ENCODE data around the gene GPR183.
A peak's percentile ranks its signal among the peaks of the same experiment; 100 is the strongest.

The GPR183 gene, protein sequence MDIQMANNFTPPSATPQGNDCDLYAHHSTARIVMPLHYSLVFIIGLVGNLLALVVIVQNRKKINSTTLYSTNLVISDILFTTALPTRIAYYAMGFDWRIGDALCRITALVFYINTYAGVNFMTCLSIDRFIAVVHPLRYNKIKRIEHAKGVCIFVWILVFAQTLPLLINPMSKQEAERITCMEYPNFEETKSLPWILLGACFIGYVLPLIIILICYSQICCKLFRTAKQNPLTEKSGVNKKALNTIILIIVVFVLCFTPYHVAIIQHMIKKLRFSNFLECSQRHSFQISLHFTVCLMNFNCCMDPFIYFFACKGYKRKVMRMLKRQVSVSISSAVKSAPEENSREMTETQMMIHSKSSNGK

GRCh38 chr13:99307247-99307646 lies at the start of gene GPR183:
Gene GPR183 (minus strand): TSS chr13:99307399. CDS start chr13:99296145, 11,254 bp downstream.
- DNase-seq = no peak

DNA sequence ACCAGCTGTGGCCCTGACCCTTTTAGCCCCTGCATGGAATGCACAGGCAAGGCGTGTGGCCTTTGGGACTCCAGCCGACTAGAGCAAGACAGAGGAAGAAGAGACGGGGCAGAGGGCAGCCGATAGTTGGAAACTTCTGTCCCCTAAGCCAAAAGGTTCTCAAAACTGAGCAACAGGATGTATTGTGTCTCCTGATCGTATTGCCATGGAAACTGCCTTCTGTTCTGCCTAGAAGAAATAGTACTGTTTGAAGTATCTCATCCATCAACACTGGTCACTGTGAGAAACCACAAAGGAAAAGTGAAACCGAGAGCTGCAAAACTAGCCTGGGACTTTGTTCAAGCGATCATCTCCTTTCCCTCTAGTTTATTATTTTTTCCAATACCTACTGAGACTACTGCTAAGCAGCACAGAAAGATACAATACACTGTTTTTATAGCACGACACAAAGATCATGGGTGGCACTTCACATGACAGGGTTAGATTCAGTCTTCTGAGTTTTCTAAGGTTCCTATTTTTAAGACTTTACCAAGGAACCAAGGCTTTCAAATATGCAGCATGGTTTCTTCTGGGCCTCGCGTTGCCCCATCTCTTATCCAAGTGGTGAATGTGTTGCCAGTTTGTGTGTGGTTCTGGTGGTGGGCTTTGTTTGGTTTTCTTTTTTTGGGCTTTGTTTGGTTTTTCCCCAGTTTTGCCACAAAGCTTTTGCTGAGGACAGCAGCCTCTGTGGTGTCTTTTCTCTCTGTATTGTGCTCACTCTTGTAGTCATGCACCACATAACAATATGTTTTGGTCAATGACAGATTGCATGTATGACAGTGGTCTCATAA lies 49.3 kb upstream of the GPR183 start:
- no peak for DNase-seq

- DNase-seq = no peak
Measured at GRCh38 chr13:99356012-99356261, 48.7 kb upstream of the GPR183 start.

DNA sequence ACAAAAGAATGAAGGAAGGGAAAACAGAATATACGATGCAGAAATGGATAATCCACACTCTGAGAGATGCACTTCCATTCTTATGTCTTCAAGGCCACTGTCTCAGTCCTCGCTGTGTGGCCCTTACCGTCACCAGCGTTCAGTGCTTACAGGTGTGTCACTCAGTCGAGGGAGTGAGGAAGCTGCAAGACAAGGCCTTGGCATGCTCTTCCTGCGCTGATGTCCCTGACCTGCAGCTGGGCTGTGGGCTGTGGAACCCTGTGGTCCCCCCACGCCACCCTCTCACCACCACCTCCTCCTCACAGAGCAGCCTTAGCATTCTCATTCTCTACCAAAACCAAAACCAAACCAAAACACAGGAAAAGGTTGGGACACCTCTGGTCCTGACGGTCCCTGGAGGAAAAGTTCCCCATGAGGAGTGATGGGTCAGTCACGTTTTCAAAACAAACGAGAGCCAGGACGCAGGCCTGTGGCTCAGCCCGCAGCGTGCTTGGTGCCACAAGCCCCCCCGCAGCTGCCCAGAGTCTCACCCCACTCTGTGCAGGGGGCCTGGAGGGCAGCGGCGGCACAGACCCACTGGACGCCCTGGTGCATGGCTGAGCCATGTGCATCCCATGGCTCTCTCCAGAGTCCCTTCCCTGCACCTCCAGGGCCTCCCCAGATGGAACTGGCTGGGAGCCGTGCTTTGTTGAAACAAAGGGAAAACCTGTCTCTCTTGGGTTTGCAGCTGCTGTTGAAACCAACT lies 48.2 kb upstream of the GPR183 start:
- DNase-seq = no peak

DNA sequence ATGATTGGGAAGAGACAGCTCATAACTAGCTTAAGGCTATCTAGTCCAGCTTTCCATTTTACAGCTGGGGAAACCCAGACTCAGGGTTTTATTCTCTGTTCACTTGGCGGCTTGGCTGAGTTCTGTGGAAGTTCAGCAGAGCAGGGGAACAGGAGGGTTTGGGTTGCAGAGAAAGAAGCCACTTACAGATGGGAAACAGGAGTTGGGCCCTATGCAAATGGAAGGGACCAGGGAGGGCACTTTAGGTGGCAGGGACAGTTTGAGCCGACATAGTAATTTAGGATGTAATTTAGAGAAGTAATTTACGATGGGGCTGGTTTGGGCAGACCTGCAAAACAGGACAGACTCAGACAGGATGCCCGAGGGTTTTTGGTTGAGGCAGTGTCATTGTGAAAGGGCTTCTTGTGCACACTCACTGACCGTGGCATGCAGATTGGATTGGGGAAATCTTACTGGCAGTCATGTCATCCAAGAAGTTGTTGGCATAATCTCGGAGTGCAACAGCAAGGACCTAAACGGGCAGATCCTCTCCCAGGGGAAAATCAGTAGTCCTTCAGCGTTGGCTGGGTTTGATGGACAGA lies 47.3 kb upstream of the GPR183 start:
- DNase-seq = no peak

GRCh38 chr13:99353836-99354235 lies 46.6 kb upstream of the GPR183 start:
- DNase-seq = no peak

DNA sequence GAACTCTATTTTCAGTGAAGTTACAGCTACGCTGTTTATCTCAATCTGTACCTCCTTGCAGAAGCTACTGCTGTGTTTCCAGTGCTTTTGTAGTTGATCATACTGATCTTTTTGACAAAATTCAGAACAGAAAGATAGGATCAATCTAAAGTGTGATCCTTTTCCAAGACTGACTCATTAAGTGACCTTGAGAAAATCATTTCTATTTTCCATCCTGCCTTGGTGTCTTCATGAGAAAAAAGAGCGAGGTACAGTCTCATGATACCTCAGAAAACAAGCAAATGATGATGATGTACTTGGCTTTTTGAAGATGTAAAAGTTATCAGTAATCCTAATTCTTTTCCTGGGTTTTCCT lies 46.0 kb upstream of the GPR183 start:
- no peak for DNase-seq

DNA sequence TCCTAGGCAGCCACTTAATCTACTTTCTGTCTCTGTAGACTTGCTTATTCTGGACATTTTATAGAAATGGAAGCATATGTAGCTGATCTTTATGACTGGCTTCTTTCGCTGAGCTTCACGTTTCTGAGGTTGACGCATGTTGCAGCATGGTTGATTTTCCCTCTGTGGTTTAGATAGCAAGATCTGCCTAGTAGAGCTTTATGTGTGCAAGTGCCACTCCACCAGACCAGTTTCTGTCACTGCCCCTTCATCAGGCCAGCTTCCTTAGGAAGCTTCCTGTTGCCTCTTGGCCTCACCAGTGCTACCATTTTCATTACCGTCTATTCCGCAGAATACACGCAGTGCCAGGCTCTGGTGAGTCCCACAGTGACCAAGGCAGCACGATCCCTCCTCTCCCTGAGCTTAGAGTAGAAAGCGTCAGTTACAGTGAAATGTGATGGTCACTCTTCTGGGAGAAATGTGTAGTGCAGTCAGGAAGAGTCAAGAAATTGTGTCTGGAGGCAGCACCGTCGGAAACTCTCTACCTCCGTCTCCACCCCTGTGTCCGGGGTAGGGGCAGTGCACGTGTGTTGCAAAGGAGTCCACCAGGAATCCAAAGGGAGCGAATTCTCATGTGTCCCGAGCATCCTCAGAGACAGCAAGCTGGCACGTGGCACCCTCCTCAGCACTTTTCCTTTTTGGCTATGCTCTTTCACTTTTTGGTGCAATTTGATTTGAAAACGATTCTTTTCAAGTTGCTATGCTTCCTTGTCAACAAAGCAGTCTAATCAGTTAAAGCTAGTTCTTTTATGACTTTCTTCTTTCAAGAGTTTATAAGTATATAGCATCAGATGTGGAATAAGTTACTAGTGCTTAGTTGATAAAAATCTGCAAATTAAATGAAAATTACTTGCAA lies 45.4 kb upstream of the GPR183 start:
- DNase-seq = no peak

DNA sequence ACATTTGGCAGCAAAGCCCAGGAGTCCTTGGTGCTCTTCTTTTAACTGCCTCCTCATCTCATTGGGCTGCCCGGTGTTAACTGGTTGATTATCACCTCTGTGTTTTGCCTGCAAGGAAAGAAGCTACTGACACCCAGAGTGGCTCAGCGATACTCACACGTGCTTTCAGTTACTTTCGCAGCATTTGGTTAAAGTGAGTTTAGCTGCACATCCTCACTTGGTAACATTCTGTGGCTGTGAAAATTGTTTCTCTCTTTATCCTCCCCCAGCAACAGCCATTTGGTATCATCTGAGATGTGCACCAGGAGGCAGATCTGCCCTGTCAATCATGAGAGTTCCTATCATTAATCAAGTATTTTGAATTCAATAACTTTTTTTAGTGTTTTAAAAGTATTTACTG lies 44.6 kb upstream of the GPR183 start:
- no peak for DNase-seq

DNA sequence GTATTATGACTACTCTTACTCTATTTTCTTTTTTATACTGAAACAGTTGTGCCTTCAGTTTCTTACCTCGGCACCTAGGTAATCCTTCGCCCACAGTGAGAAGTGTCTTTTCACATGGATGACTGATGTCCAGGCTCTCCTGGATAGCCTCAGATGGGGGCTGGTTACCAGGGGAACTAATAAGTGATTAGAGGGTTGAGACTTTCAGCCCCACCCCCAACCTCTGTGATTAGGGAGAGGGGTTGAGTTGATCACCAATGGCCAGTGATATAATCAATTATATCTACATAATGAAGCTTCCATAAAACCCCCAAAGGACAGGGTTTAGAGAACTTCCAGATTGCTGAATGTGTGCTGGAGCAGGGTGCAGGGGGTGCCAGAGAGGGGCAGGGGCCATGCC lies 43.0 kb upstream of the GPR183 start:
- DNase-seq = no peak

- DNase-seq = no peak
Measured at GRCh38 chr13:99347911-99348451, 40.8 kb upstream of the GPR183 start.

DNA sequence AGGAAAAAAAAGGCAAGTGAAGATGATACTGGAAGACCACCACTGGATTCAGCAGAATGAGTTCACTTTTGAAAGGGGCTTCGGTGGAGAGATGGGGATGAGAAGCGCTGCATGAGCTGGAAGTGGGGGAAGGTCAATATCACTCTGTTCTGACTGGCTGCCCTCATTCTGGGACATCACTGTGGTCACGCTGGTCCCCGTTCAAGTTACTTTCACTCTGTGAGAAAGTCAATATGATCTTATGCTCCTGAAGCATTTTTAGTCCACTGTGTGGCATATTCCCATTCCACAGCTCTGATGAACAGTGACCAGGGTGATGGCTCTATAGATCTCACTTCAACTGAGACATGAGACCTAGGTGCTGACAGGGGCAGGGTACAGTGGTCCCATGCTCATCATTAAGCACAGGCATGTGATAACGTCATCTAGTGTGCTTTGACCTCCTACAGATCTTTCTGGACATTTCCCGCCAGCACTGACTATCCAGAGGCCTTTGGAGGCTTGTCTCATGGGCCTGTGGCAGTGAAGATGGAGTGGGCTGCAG lies 40.2 kb upstream of the GPR183 start:
- no peak for DNase-seq

- peak; percentile 58 for DNase-seq
Measured at GRCh38 chr13:99346335-99347042, 39.3 kb upstream of the GPR183 start.

DNA sequence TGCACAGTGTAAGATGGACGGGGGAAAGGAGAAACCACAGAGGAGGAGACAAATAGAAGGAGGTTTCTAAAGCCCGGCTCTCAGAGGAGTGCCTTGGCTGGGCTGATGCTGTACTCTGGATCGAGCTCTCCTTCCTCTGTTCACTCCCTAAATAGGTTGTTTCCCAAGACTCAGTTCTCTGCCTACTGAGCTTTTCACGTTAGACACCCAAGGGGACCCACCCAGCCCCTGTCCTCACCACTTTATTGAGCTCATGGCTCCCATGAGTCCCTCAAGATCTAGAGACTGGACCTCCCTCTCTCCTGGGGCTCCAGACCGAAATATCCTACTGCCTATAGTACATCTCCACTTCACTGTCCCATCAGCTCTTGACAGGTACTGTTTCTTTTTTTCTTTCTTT lies 38.1 kb upstream of the GPR183 start:
- no peak for DNase-seq

DNA sequence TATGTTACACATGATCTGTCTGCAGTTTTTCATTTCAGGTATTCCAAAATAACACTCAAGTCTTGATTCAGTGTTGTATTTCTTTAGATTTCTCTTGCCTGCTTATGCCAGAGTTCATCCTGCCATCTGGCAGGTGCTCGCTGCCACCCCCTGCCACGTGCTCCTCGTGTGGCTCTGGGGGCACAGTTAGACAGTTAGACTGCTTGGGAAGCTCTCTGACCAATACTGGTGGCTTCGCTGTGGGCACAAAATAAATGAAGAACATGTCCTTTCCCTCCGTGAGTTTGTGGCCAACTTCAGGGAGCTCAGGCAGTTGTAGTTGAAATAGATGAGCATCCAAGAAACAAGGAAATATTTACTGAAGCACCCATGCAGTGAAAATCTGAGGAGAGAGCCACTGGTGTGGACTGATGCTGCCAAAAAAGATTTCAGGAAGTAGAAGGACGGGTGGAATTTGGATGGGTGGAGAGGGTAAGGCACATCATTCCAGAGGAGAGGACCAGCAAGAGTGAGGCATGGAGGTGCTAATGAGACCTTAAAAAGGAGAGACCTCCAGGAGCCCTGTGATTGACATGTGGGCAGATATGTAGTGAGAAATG lies 37.5 kb upstream of the GPR183 start:
- no peak for DNase-seq

GRCh38 chr13:99342723-99343315 lies 35.6 kb upstream of the GPR183 start:
- DNase-seq = no peak

DNA sequence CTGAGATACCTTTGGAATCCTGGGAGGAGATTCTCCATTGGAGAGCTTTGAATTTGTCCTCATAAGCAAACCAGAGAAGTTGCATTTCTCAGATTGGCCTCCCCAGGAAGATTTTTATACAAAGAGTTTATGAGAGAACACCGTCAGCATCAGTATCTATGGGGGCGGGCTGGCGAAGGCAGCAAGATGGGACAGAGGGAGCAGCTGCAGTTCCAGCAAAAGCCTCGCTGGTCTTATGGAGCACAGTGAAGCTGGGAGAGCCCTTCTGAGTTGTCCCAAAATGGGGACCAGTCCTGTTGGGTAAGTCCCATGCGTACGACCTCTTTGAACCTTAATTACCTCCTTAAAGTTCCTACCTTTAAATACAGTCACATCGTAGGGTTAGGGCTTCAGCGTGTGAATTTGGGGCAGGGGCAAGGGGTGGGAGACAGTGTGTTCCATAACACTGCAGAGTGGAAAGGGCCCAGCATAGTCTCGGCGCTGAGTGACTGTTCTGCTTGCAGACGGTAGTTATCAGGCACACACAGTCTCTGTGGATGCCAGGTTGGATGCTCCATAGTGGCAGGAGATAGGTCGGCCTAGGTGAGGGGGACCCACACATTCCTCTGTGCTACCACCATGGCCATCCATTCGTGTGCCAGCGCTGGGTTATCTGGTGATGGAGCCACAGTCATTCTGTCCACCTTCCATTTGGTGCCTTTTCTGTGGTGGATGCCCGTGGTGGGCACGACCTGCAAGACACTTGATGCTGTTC lies 34.9 kb upstream of the GPR183 start:
- DNase-seq = no peak

DNA sequence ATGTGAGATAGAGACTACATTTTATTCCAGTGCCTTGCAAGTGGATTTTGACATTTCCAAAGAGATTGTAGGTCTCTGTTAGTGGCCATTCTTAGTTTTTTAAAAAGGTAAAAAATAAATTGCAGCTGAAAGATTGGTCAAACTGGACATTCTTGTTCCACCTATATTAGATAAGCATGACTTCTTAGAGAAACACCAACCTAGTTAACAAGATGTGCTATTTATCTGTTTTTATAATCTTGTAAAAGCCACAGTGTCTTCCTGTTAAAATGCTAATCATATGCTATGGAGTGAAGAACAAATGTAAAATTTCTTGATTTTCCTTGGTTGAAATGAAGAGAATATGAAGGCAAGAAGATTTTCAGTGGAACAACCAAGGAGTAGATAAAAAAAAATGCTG lies 33.4 kb upstream of the GPR183 start:
- DNase-seq = no peak

DNA sequence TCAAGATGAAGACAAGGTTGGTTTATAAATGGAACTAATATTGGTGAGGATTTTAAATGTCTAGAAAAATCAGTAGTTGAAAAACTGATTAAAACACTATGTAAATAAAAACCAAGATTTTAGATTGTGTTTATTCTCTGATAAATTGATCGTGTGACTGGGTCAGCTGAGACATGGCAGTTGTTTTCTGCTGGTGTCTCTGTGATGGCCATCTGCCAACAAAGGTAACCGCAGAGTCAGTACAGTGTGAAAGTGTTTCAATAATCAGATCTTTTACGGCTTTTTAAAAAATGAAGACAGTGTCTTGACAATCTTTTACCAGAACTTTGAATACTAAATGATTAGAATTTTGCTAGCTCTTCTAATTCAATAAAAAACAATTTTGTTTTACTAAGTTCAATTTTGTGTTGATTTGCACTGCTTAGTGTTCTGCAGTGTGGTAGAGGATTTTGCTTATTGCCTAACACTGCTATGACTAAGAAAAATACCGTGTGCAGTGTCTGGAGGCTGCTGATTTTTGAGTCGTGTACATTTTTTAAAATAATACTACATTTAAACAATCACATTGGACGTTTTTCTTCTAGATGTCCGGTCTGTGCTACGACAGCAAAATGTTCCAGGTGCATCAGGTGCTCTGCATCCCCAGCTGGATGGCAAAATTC lies 32.7 kb upstream of the GPR183 start:
- no peak for DNase-seq

Data from NCI-H1694 (cell line).